ENCODE results near the gene RCAN1. TPM values are rescaled to one million over a fixed set of nuclear protein-coding genes. Genes with fewer than 3 reads are reported as not detected.
A peak's percentile ranks its signal among the peaks of the same experiment; 100 is the strongest.

The RCAN1 gene
- total and polyA plus RNA-seq, 2 of the 13 experiments (the other 11 are each of a cell fraction or from before 2014, with no cell fraction given), result 9.4 to 34.1 TPM

DNA sequence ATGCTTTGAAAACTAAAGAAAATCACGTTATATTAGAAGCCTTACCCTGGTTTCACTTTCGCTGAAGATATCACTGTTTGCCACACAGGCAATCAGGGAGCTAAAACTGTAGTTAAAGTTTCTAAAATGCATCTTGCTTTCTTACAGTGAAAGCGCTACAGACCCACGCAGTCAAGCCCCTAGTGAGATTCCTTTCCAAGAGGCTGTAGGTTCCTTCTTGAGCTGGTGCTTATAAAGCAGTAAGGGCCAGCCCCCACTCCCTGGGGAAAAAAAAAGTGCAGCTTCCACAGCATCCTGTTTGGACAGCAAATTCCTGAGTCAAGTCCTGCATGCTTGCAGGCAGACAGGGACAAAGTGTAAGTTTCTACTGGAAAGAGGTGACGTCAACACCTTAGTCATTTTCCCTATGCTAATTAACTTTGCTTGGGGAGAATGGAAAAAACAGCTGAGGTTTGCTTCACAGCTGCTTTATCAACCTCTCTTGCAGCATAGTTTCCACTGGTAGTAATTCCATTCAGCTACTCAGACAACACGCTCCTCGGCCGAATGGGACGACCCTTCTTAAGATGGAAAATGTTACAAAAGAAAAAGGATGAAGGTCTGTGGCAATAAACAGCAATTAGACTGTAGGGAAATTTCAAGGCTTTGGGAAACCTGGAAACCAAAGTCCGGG, 88.2 kb downstream of the RCAN1 start:
- Histone ChIP-seq H3K4me2 (ENCODE audit: low read depth, low read length) (peak overlapping the region; percentile 94), H3K9me3 (ENCODE audit: low read length) (no peaks in the 10 kb centered on the region), H2AFZ (ENCODE audit: low read length) (no peak overlapping the region), H3K27ac (ENCODE audit: extremely low read length, insufficient read depth, low read length) (peak overlapping the region; percentile 87), H3K4me3 (replicated peaks in 1 of 3; ENCODE audit: insufficient read depth in 1 of 3, low read depth in 2 of 3, low read length in 3 of 3) (peak overlapping the region; percentile 60 to 70 (median 65)), H3K4me1 (ENCODE audit: insufficient read depth, low read length) (peaks cover 62% of the 10 kb centered on the region), H3K79me2 (ENCODE audit: insufficient read depth, low read length) (peaks cover 18% of the 10 kb centered on the region), H3K9ac (ENCODE audit: insufficient read depth, low read depth, low read length) (peak overlapping the region; percentile 87), H3K36me3 (replicated peaks in 1 of 2; ENCODE audit: control insufficient read depth in 1 of 2, insufficient read depth in 2 of 2, low read length in 2 of 2) (no peaks in the 10 kb centered on the region; a peak in 1 of 5 replicates), H4K20me1 (ENCODE audit: insufficient read depth, low read length) (peaks cover 4% of the 10 kb centered on the region; the same call in 1 of the 2 replicates), H3K27me3 (ENCODE audit: control insufficient read depth in 1 of 2, insufficient read depth in 2 of 2, low read length in 2 of 2) (no peaks in the 10 kb centered on the region)
- ATAC-seq (peak; percentile 69), DNase-seq (ENCODE audit: low spot score) (peak; percentile 96), FAIRE-seq (peak; percentile 87)
- intact Hi-C loops (cut with micrococcal nuclease; ENCODE audit: unreplicated experiment) (loop anchor here (1.0 kb wide), 1 partner anchor 18 kb away; no protein-coding TSS in a partner anchor), in situ Hi-C loops (cut with HindIII; ENCODE audit: extremely low pct_ligation_motif_present, low pct_unique_long_range_greater_than_20kb) (no loop called here)
- 2% methylated on average over 10 of the region's 10 CpGs for WGBS (ENCODE audit: low lambda C conversion rate)
- no TSS peak for BruUV-seq (replicated peaks)
- CTCF ChIA-PET (ENCODE audit: low intra/inter-chr PET ratio, low total read pairs), result no interaction called here
- POLR2A ChIA-PET, result interaction anchor here (0.6 to 6.7 kb wide), 10 partner anchors 9 to 1448 kb away, joined by 3 to 120 read pairs (median 4); no protein-coding TSS in a partner anchor
- TF ChIP-seq, protein P1, sequence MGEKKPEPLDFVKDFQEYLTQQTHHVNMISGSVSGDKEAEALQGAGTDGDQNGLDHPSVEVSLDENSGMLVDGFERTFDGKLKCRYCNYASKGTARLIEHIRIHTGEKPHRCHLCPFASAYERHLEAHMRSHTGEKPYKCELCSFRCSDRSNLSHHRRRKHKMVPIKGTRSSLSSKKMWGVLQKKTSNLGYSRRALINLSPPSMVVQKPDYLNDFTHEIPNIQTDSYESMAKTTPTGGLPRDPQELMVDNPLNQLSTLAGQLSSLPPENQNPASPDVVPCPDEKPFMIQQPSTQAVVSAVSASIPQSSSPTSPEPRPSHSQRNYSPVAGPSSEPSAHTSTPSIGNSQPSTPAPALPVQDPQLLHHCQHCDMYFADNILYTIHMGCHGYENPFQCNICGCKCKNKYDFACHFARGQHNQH (CRISPR knock-in tag; IDR thresholded peaks at IDR 0.05), result peak; percentile 59; the same call in 1 of the 2 replicates
- peak; percentile 43; the same call in 1 of the 2 replicates for TF ChIP-seq ZNF614 (CRISPR knock-in tag; IDR thresholded peaks at IDR 0.05; ENCODE audit: borderline replicate concordance)
- TF ChIP-seq GMEB1 (CRISPR knock-in tag; IDR thresholded peaks at IDR 0.05; ENCODE audit: borderline replicate concordance), result peak; percentile 31; the same call in 1 of the 2 replicates
- TF ChIP-seq ZFP41 (CRISPR knock-in tag; IDR thresholded peaks at IDR 0.05; ENCODE audit: borderline replicate concordance), result no peak
- TF ChIP-seq ZNF746 (CRISPR knock-in tag; IDR thresholded peaks at IDR 0.05), result peak; percentile 60; the same call in 1 of the 2 replicates
- peak; percentile 91; the same call in 1 of the 2 replicates for TF ChIP-seq TFAP4 (IDR thresholded peaks at IDR 0.05; ENCODE audit: borderline replicate concordance, low read depth)
- peak; percentile 71 for TF ChIP-seq TBX2 (CRISPR knock-in tag; IDR thresholded peaks at IDR 0.05; ENCODE audit: borderline replicate concordance)
- TF ChIP-seq HNF4G (IDR thresholded peaks at IDR 0.05; ENCODE audit: borderline replicate concordance, low read depth, low read length), result peak; percentile 66; the same call in 1 of the 2 replicates
- TF ChIP-seq HNF4G (CRISPR knock-in tag; IDR thresholded peaks at IDR 0.05; ENCODE audit: borderline replicate concordance, low read depth), result peak; percentile 74; the same call in 1 of the 2 replicates
- TF ChIP-seq MAF1 (CRISPR knock-in tag; IDR thresholded peaks at IDR 0.05; ENCODE audit: borderline replicate concordance), result no peak
- TF ChIP-seq MAFF (IDR thresholded peaks at IDR 0.05; ENCODE audit: low read depth, low read length), result peak; percentile 82
- no peak for TF ChIP-seq FOXO4 (CRISPR knock-in tag; conservative IDR thresholded peaks at IDR 0.05)
- peak; percentile 35; the same call in 1 of the 2 replicates for TF ChIP-seq TFE3 (CRISPR knock-in tag; IDR thresholded peaks at IDR 0.05)
- TF ChIP-seq ZNF878 (CRISPR knock-in tag; IDR thresholded peaks at IDR 0.05), result no peak
- no peak for TF ChIP-seq SOX6 (IDR thresholded peaks at IDR 0.05)
- peak; percentile 86 for TF ChIP-seq SOX6 (CRISPR knock-in tag; IDR thresholded peaks at IDR 0.05)
- no peak for TF ChIP-seq SIX4 (CRISPR knock-in tag; IDR thresholded peaks at IDR 0.05)

Measured in HepG2 (cell line).